ENCODE data around the gene DDX31.
"Not testable (repeated sequence)": the region's sequence is repeated elsewhere in the genome, so short reads cannot be mapped to it uniquely, and the experiment has no call there.

DDX31 gene

GRCh38 chr9:132669698-132670456 lies at the start of gene DDX31:
DDX31 (minus strand) TSS chr9:132669983; CDS start chr9:132669934, 49 bp downstream.
- Histone ChIP-seq H3K27me3 (ENCODE audit: control insufficient read depth, insufficient read depth, low read length) (no peaks in the 10 kb centered on the region), H3K4me3 (ENCODE audit: low read depth, low read length) (peak within 1 kb of the TSS; percentile 98), H3K27ac (ENCODE audit: low read depth, low read length) (peak within 1 kb of the TSS; percentile 99), H3K4me1 (ENCODE audit: control insufficient read depth, insufficient read depth, low read length) (peaks cover 22% of the 10 kb centered on the region), H3K9ac (ENCODE audit: low read depth, low read length) (peak within 1 kb of the TSS; percentile 93), H3K9me3 (ENCODE audit: control insufficient read depth, insufficient read depth, low read length) (no peaks in the 10 kb centered on the region), H3K36me3 (ENCODE audit: control insufficient read depth, insufficient read depth, low read length) (peaks cover 15% of the 10 kb centered on the region; the same call in 1 of the 2 replicates)

- H3K27ac ChIP-seq (ENCODE audit: low read depth, low read length), result not testable (repeated sequence)
These were observed 48.7 kb upstream of the DDX31 start for GRCh38 chr9:132718381-132718928.

GRCh38 chr9:132717326-132717945 lies 47.7 kb upstream of the DDX31 start:
- no peaks in the 10 kb centered on the region for H3K27me3 ChIP-seq (ENCODE audit: control insufficient read depth, insufficient read depth, low read length)
- no peaks in the 10 kb centered on the region for H3K4me1 ChIP-seq (ENCODE audit: control insufficient read depth, insufficient read depth, low read length)
- no peak overlapping the region for H3K9ac ChIP-seq (ENCODE audit: low read depth, low read length)
- H3K36me3 ChIP-seq (ENCODE audit: control insufficient read depth, insufficient read depth, low read length), result no peaks in the 10 kb centered on the region
- no peak overlapping the region for H3K4me3 ChIP-seq (ENCODE audit: low read depth, low read length)
- no peaks in the 10 kb centered on the region for H3K9me3 ChIP-seq (ENCODE audit: control insufficient read depth, insufficient read depth, low read length)
- no peak overlapping the region for H3K27ac ChIP-seq (ENCODE audit: low read depth, low read length)

More at GRCh38 chr9:132718381-132718928, 48.7 kb upstream of the DDX31 start:
- not testable (repeated sequence) for H3K9ac ChIP-seq (ENCODE audit: low read depth, low read length); H3K4me1 ChIP-seq (ENCODE audit: control insufficient read depth, insufficient read depth, low read length); H3K27me3 ChIP-seq (ENCODE audit: control insufficient read depth, insufficient read depth, low read length); H3K9me3 ChIP-seq (ENCODE audit: control insufficient read depth, insufficient read depth, low read length); H3K36me3 ChIP-seq (ENCODE audit: control insufficient read depth, insufficient read depth, low read length); H3K4me3 ChIP-seq (ENCODE audit: low read depth, low read length)

GRCh38 chr9:132716007-132716406 lies 46.2 kb upstream of the DDX31 start:
- no peak overlapping the region for H3K27ac ChIP-seq (ENCODE audit: low read depth, low read length)

GRCh38 chr9:132712753-132713152 lies 43.0 kb upstream of the DDX31 start:
- Histone ChIP-seq H3K9me3 (ENCODE audit: control insufficient read depth, insufficient read depth, low read length) (no peaks in the 10 kb centered on the region), H3K27ac (ENCODE audit: low read depth, low read length) (no peak overlapping the region), H3K27me3 (ENCODE audit: control insufficient read depth, insufficient read depth, low read length) (no peaks in the 10 kb centered on the region), H3K4me1 (ENCODE audit: control insufficient read depth, insufficient read depth, low read length) (no peaks in the 10 kb centered on the region), H3K36me3 (ENCODE audit: control insufficient read depth, insufficient read depth, low read length) (no peaks in the 10 kb centered on the region), H3K9ac (ENCODE audit: low read depth, low read length) (no peak overlapping the region), H3K4me3 (ENCODE audit: low read depth, low read length) (no peak overlapping the region)

More at GRCh38 chr9:132716007-132716406, 46.2 kb upstream of the DDX31 start:
- no peaks in the 10 kb centered on the region for H3K27me3 ChIP-seq (ENCODE audit: control insufficient read depth, insufficient read depth, low read length)
- no peak overlapping the region for H3K4me3 ChIP-seq (ENCODE audit: low read depth, low read length)
- H3K9ac ChIP-seq (ENCODE audit: low read depth, low read length), result no peak overlapping the region
- H3K36me3 ChIP-seq (ENCODE audit: control insufficient read depth, insufficient read depth, low read length), result no peaks in the 10 kb centered on the region
- no peaks in the 10 kb centered on the region for H3K4me1 ChIP-seq (ENCODE audit: control insufficient read depth, insufficient read depth, low read length)
- no peaks in the 10 kb centered on the region for H3K9me3 ChIP-seq (ENCODE audit: control insufficient read depth, insufficient read depth, low read length)

GRCh38 chr9:132711846-132712245 lies 42.1 kb upstream of the DDX31 start:
- no peaks in the 10 kb centered on the region for H3K9me3 ChIP-seq (ENCODE audit: control insufficient read depth, insufficient read depth, low read length)
- H3K4me3 ChIP-seq (ENCODE audit: low read depth, low read length), result no peak overlapping the region

GRCh38 chr9:132711152-132711551 lies 41.4 kb upstream of the DDX31 start:
- H3K27ac ChIP-seq (ENCODE audit: low read depth, low read length); H3K9me3 ChIP-seq (ENCODE audit: control insufficient read depth, insufficient read depth, low read length); H3K4me1 ChIP-seq (ENCODE audit: control insufficient read depth, insufficient read depth, low read length); H3K27me3 ChIP-seq (ENCODE audit: control insufficient read depth, insufficient read depth, low read length); H3K4me3 ChIP-seq (ENCODE audit: low read depth, low read length); H3K9ac ChIP-seq (ENCODE audit: low read depth, low read length); H3K36me3 ChIP-seq (ENCODE audit: control insufficient read depth, insufficient read depth, low read length): not testable (repeated sequence)

More at GRCh38 chr9:132711846-132712245, 42.1 kb upstream of the DDX31 start:
- no peaks in the 10 kb centered on the region for H3K36me3 ChIP-seq (ENCODE audit: control insufficient read depth, insufficient read depth, low read length)
- no peak overlapping the region for H3K27ac ChIP-seq (ENCODE audit: low read depth, low read length)
- no peaks in the 10 kb centered on the region for H3K4me1 ChIP-seq (ENCODE audit: control insufficient read depth, insufficient read depth, low read length)
- H3K27me3 ChIP-seq (ENCODE audit: control insufficient read depth, insufficient read depth, low read length), result no peaks in the 10 kb centered on the region
- H3K9ac ChIP-seq (ENCODE audit: low read depth, low read length), result no peak overlapping the region

- Histone ChIP-seq H3K9me3 (ENCODE audit: control insufficient read depth, insufficient read depth, low read length) (no peaks in the 10 kb centered on the region), H3K4me3 (ENCODE audit: low read depth, low read length) (no peak overlapping the region), H3K4me1 (ENCODE audit: control insufficient read depth, insufficient read depth, low read length) (no peaks in the 10 kb centered on the region), H3K9ac (ENCODE audit: low read depth, low read length) (no peak overlapping the region), H3K27me3 (ENCODE audit: control insufficient read depth, insufficient read depth, low read length) (no peaks in the 10 kb centered on the region), H3K36me3 (ENCODE audit: control insufficient read depth, insufficient read depth, low read length) (no peaks in the 10 kb centered on the region), H3K27ac (ENCODE audit: low read depth, low read length) (no peak overlapping the region)
These were observed 40.5 kb upstream of the DDX31 start for GRCh38 chr9:132710333-132710732.

- Histone ChIP-seq H3K4me3 (ENCODE audit: low read depth, low read length) (no peak overlapping the region), H3K27me3 (ENCODE audit: control insufficient read depth, insufficient read depth, low read length) (no peaks in the 10 kb centered on the region), H3K36me3 (ENCODE audit: control insufficient read depth, insufficient read depth, low read length) (no peaks in the 10 kb centered on the region), H3K4me1 (ENCODE audit: control insufficient read depth, insufficient read depth, low read length) (no peaks in the 10 kb centered on the region), H3K27ac (ENCODE audit: low read depth, low read length) (no peak overlapping the region), H3K9ac (ENCODE audit: low read depth, low read length) (no peak overlapping the region), H3K9me3 (ENCODE audit: control insufficient read depth, insufficient read depth, low read length) (no peaks in the 10 kb centered on the region)
These were observed 39.1 kb upstream of the DDX31 start for GRCh38 chr9:132708769-132709430.

GRCh38 chr9:132708239-132708638 lies 38.5 kb upstream of the DDX31 start:
- no peak overlapping the region for H3K4me3 ChIP-seq (ENCODE audit: low read depth, low read length)
- no peak overlapping the region for H3K27ac ChIP-seq (ENCODE audit: low read depth, low read length)
- H3K36me3 ChIP-seq (ENCODE audit: control insufficient read depth, insufficient read depth, low read length), result no peaks in the 10 kb centered on the region
- H3K9me3 ChIP-seq (ENCODE audit: control insufficient read depth, insufficient read depth, low read length), result no peaks in the 10 kb centered on the region
- no peak overlapping the region for H3K9ac ChIP-seq (ENCODE audit: low read depth, low read length)
- H3K4me1 ChIP-seq (ENCODE audit: control insufficient read depth, insufficient read depth, low read length), result no peaks in the 10 kb centered on the region
- H3K27me3 ChIP-seq (ENCODE audit: control insufficient read depth, insufficient read depth, low read length), result no peaks in the 10 kb centered on the region

- Histone ChIP-seq H3K27ac (ENCODE audit: low read depth, low read length) (no peak overlapping the region), H3K9me3 (ENCODE audit: control insufficient read depth, insufficient read depth, low read length) (peaks cover 9% of the 10 kb centered on the region), H3K4me3 (ENCODE audit: low read depth, low read length) (no peak overlapping the region), H3K4me1 (ENCODE audit: control insufficient read depth, insufficient read depth, low read length) (no peaks in the 10 kb centered on the region), H3K27me3 (ENCODE audit: control insufficient read depth, insufficient read depth, low read length) (no peaks in the 10 kb centered on the region), H3K36me3 (ENCODE audit: control insufficient read depth, insufficient read depth, low read length) (no peaks in the 10 kb centered on the region), H3K9ac (ENCODE audit: low read depth, low read length) (no peak overlapping the region)
These were observed 33.6 kb upstream of the DDX31 start for GRCh38 chr9:132703336-132703735.
